ENCODE data around the gene SSR4.

The SSR4 gene

DNA sequence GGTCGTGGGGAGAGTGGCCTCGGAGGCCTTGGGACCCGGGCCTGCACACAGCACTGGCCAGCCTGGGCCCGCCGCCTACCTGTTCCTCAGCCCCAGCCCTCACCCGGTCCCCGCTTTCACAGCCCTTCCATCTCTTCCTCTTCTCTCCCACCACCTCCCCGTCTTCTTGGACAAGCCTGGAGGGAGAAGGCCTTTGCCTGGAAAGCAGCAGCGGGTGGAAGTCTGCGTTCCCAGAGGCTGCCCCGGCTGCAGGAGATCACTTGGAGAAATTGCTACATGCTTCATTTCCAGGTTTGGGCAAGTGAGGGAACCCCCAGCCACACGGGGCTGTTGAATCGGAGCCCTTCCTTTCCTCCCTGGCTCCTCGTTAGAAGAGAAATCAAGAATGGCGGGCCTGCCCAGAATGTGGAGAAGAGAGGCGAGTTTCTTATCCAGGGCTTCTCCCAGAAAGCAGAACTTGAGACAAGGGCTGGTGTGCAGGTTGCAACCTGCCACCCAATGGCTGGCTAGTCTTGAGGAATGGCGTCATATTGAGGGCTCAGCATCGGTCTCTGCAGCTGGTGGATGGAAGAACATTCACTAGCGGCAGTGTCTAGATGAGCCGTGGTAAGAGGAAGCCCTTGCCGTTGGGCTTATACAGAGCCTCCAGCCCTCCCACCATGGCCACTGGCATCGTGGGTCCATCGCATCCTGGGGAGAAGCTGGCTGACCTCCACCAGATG is 37.1 kb downstream of the SSR4 start:
- DNase-seq: no peak

DNA sequence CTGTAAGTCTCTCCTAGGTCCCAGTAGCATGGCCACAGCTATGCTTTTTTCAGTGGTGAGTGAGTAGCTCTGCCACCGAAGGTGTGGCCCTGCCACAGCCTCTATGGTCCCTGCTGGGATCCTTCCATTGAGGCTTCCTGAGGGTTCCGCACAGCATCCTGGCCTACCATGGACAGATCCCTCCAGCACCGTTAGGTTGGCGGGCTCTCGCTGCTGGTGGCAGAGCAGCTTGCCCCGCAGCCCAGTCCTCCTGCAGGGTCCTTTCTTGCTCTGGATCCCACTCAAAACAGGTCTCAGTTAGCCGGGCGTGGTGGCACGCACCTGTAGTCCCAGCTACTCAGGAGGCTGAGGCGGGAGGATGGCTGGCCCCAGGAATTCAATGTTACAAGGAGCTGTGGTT is 38.3 kb downstream of the SSR4 start:
- DNase-seq: no peak

DNA sequence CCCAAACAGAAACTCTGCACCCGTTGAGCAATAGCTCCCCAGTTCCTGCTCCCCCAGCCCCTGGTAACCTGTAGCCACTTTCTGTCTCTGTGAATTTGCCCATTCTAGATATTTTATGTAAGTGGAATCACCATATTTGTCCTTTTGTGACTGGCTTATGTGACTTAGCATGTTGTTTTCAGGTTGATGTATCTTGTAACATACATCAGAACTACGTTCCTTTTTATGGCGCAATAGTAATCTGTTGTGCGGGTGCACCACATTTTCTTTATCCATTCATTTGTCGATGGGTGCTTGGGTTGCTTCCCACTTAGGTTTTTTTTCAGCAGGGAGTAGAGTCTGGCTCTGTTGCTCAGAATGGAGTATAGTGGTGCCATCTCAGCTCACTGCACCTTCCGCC is 42.5 kb downstream of the SSR4 start:
- no peak for DNase-seq

- DNase-seq: no peak
Measured at GRCh38 chrX:153844509-153845082, 50.1 kb downstream of the SSR4 start.

GRCh38 chrX:153845195-153845594 is 50.7 kb downstream of the SSR4 start:
- DNase-seq: no peak

DNA sequence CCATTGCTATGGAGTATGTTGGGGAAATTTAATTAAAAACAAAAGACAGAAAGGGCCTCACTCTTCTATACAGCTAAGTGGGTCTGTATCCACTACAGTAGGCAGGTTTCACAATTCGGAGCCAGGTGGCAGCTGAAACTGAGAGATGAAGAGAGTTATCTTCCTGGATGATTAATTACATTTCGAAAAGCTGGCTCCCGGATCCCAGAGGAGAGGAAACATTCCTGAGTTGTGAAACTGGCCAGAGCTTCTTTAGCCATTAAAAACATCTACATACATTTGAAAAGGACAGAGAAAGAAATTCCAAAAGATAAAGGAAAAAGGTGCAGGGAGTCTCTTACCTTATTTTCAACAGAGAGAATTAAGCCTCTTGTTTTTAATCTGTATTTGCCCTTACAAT is 51.4 kb downstream of the SSR4 start:
- no peak for DNase-seq
